ENCODE measurements around the gene RIPOR3.
A peak's percentile ranks its signal among the peaks of the same experiment; 100 is the strongest.

The RIPOR3 gene

GRCh38 chr20:50588034-50588736 lies 103.2 kb downstream of the RIPOR3 start:
- peak; percentile 82 for DNase-seq (ENCODE audit: low spot score)

DNA sequence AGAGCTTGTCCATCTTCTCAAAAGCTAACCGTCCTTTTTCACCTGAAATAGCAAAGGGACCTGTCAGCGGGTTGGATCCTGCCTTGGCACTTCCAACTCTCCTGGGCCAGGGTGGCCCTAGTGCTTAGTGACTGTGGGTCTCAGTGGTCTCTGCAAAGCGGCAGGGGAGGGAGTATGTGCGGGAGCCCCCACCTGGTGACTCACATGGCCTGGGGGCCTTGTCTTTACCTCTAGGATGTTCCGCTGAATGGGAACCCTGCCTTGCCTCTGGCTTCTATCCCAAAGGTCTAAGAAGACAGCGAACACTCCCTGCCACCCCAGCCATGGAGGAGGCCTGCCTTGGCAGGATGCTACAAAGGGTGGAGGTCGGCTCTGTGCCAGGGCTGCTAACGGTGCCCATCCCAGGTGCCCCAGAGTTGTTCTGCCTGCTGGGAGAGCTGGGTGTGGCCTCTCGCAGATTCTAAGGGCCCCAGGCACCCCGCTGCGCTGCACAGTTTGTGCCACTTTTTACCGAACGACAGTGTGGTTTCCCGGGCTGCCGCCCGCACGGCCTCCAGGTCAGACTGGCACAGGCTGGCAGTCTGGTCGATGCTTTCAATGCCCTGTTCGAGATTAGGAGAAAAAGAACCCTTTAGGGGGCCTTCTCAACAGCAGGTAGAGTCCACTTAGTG lies 103.9 kb downstream of the RIPOR3 start:
- DNase-seq (ENCODE audit: low spot score): no peak

DNA sequence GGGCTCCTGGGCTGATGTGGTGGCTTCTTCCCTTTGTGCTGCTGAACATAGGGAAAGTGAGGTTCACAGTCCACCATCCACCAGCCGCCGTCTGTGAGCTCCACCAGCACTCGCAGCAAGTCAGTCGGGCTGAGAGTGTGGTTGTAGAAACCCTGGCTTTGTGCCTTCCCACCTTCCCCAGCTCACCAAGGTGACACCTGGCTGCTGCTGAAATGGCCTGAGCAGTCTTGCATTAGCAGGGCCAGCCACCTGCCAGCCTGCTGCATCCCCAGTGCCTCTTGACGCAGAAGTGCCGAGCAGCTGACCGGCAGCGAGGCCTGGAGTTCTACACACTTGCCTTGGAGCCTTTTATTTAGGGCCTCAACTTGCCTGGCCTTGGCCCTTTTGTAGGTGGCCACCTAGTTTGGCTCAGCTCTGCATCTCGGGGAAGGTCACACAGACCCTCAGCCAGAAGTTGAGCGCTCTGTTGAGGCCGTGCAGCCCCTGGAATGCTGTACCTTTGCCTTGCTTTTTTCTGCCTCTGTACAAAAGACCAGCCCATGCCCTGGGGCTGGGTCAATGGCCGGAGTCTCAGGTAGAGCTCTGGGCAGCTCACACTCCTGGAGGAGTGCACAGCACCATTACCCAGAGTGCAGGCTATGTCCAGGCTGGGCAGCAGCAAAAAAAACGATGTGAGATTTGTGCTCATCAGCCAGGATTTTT lies 104.7 kb downstream of the RIPOR3 start:
- no peak for DNase-seq (ENCODE audit: low spot score)

- no peak for DNase-seq (ENCODE audit: low spot score)
Measured at GRCh38 chr20:50585678-50586077, 105.7 kb downstream of the RIPOR3 start.

DNA sequence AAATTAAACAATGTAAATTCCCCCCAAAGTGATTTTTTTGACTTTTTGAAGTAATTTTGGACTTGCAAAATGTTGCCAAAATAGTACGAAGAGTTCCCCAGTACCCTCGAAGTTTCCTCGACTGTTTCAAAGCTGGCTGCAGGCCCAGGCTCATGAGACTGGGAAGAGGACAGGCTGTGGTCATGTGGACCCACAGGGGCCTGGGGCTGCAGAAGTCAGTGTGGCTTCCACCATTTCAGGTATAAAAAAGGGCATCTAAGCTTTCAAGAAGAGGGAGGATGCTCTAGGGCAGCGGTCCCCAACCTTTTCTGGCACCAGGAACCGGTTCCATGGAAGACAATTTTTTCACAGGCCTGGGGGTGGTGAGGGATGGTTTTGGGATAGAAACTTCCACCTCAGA lies 106.1 kb downstream of the RIPOR3 start:
- DNase-seq (ENCODE audit: low spot score): no peak

DNA sequence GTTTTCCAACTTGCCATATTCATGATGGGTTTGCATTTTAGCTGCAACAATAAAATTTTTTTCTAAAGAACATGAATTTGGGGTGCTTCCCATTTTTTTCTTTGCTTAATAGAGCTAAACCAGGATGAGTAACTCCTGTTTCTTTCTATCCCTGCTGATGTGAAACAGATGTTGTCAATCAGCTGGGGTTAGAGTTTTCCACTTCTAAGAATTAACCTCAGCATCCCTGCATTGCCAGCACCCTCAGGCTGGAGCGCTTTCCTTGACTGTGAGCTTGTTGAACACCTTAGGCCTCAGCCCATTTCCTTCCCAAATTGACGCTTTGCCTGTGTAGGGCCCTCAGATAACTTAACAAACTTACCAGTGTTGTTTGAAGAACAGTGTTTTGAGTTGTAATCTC lies 106.7 kb downstream of the RIPOR3 start:
- DNase-seq (ENCODE audit: low spot score): no peak

GRCh38 chr20:50583442-50584150 lies 107.7 kb downstream of the RIPOR3 start:
- DNase-seq (ENCODE audit: low spot score): no peak

DNA sequence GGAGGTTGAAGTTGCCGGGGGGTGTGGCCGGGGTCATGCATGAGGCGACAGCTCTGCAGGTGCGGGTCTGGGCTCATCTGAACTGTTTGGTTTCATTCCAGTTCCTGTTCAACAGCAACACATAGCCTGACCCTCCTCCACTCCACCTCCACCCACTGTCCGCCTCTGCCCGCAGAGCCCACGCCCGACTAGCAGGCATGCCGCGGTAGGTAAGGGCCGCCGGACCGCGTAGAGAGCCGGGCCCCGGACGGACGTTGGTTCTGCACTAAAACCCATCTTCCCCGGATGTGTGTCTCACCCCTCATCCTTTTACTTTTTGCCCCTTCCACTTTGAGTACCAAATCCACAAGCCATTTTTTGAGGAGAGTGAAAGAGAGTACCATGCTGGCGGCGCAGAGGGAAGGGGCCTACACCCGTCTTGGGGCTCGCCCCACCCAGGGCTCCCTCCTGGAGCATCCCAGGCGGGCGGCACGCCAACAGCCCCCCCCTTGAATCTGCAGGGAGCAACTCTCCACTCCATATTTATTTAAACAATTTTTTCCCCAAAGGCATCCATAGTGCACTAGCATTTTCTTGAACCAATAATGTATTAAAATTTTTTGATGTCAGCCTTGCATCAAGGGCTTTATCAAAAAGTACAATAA lies 108.6 kb downstream of the RIPOR3 start:
- no peak for DNase-seq (ENCODE audit: low spot score)

DNA sequence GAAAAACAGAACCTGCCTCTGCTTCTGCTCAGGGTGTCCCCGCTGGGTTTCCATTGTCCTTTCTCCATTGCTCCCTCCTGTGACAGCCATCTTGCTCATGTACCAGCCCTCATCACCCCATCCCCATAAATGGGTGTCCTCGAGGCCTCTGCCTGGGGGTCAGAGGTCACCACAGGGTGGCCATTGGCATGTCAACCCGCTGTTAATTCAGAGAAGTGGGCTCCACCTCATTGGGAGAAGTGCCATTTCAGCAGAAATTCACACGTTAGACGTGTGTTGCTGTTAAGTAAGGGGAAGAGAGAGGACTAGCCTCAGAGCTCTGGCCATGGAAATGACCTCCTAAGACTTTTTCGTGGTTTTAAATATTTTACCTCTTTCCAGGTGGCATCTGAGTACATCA lies 109.2 kb downstream of the RIPOR3 start:
- no peak for DNase-seq (ENCODE audit: low spot score)

DNA sequence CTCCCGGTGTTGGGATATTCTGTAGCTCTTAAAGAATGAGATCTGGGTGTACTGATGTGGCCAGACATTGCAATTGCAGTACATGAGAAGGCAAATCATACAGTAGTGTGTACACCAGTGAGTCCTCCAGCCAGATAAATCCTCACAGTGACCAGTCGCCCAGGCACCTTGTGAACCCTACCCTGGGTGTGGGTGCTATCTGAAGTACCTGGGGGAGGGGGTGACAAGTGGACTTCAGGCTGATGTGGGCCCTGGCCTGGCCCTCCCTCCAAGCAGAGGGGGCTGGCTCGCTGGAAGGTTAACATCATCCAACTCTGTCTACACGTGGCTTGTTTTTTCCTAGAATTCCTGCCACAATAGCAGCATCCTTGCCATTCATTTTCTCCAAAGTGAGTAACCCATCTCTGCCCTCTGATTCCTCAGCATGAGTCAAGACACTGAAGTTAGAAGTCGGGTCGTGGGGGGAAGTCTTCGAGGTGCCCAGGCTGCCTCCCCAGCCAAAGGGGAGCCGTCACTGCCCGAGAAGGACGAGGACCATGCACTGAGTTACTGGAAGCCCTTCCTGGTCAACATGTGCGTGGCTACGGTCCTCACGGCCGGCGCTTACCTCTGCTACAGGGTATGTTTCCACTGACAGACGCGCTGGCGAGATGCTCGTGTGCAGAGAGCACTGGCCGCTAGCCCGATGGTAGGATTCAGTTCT lies 110.3 kb downstream of the RIPOR3 start:
- DNase-seq (ENCODE audit: low spot score): no peak

GRCh38 chr20:50580016-50580747 lies 111.2 kb downstream of the RIPOR3 start:
- peak; percentile 59 for DNase-seq (ENCODE audit: low spot score)

- DNase-seq (ENCODE audit: low spot score): no peak
Measured at GRCh38 chr20:50579511-50579910, 111.8 kb downstream of the RIPOR3 start.

GRCh38 chr20:50578778-50579165 lies 112.6 kb downstream of the RIPOR3 start:
- DNase-seq (ENCODE audit: low spot score): no peak

- no peak for DNase-seq (ENCODE audit: low spot score)
Measured at GRCh38 chr20:50578061-50578777, 113.1 kb downstream of the RIPOR3 start.

DNA sequence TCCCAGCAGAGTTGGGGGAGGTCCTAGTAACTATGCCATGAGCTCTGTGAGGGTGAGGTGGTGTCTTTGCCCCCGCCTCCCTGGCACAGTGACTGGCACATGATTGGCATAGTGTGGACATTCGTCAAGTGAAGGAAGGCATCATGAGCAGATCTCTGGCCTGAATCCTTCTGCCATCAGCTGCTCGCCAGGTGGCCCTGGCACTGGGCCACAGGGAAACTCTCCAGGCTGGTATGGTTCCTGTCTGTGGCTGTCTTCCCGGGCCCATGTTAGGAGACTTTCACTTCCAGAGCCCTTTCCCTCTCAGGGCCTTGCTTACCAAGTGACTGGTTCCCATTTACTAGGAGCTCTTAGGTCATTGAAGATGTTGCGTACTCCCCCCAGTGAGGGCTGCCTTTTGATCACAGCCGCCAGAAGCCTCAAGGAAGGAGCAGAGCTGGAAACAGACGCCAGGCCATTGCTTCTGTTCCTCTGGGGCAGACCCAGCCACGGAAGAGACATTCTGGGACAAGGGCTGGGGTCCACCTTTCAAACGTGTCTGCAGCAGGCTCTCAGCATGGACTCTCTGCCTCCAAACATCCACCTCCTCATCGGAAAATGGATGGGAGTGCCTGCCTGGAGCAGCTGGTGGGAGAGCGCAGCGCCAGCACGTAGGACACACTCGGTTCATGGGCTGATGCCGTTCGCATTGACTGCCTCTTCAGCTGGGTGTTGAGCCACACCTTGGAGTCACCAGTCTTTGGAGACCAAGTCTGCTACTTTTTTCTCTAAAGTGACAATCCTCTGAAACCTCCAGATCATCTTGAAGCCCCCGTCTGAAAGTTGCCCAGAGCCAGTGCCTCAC lies 113.9 kb downstream of the RIPOR3 start:
- peak; percentile 83 for DNase-seq (ENCODE audit: low spot score)

DNA sequence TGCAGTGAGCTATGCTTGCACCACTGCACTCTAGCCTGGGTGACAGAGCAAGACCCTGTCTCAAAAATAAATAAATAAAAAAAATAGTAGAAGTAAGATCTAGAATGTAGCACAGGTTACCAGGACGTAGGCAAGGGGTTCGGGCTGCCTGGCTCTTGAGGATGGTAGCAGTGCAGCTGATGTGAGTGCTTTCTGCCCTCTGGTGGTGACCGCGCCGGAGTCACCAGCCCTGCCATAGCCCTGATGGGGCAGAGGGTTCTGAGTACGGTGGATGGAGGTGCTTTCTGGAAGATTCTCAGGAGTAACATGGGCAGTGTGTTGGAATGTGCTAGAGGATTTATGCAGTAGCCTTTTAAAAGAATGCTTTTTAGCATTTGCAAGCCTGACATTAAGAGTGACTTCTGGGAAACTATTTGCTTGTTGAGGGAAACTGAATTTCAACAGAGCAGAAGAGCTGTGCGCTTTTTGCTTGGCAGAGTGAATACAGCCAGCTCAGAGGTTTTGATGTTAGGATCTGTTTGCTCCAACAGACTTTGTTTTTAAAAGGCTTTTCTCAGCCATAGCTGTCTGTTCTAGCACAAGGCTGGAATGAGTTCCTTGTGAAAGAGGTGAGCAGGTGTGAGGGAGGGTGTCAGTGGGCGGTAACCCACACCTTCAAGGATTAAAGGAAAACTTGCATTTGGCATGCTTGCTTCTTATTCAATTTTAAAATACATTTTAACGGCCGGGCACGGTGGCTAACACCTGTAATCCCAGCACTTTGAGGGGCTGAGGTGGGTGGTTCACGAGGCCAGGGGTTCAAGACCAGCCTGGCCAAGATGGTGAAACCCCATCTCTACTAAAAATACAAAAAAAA lies 115.2 kb downstream of the RIPOR3 start:
- peak; percentile 57 for DNase-seq (ENCODE audit: low spot score)

- DNase-seq (ENCODE audit: low spot score): no peak
Measured at GRCh38 chr20:50574586-50574985, 116.8 kb downstream of the RIPOR3 start.

- DNase-seq (ENCODE audit: low spot score): no peak
Measured at GRCh38 chr20:50574108-50574507, 117.2 kb downstream of the RIPOR3 start.
